HG02763 (cell line): ENCODE results near the gene HDLBP.
"Not testable (repeated sequence)": the region's sequence is repeated elsewhere in the genome, so short reads cannot be mapped to it uniquely, and the experiment has no call there.

Experiments
- ATAC-seq: cut with Tn5 transposase; IDR thresholded peaks from one replicate; pipeline ENCODE4 v1.9.1; 2021; ENCODE audit warnings: mild to moderate bottlenecking, moderate library complexity; ENCODE audit not compliant: unreplicated experiment

HDLBP gene

GRCh38 chr2:241197246-241197645, 118.2 kb downstream of the HDLBP start:
- ATAC-seq = not testable (repeated sequence)

GRCh38 chr2:241195506-241196130, 119.9 kb downstream of the HDLBP start:
- ATAC-seq = no peak

- no peak for ATAC-seq
Observed at GRCh38 chr2:241194811-241195210, 120.7 kb downstream of the HDLBP start.

GRCh38 chr2:241193271-241193670, 122.2 kb downstream of the HDLBP start:
- ATAC-seq = no peak

- no peak for ATAC-seq
Observed at GRCh38 chr2:241191081-241191480, 124.4 kb downstream of the HDLBP start.

GRCh38 chr2:241190291-241190981, 125.0 kb downstream of the HDLBP start:
- no peak for ATAC-seq

- no peak for ATAC-seq
Observed at GRCh38 chr2:241189856-241190201, 125.6 kb downstream of the HDLBP start.

- no peak for ATAC-seq
Observed at GRCh38 chr2:241189093-241189855, 126.2 kb downstream of the HDLBP start.

GRCh38 chr2:241188361-241189092, 126.9 kb downstream of the HDLBP start, which contains the start of gene ANO7:
Gene ANO7, plus strand, starts transcription at chr2:241188677. Its CDS starts 1,387 bp downstream, at chr2:241190064.
- no peak for ATAC-seq

- ATAC-seq = no peak
Observed at GRCh38 chr2:241187918-241188234, 127.6 kb downstream of the HDLBP start.

GRCh38 chr2:241187101-241187917, 128.2 kb downstream of the HDLBP start:
- no peak for ATAC-seq

- ATAC-seq = no peak
Observed at GRCh38 chr2:241185961-241186360, 129.5 kb downstream of the HDLBP start.

- no peak for ATAC-seq
Observed at GRCh38 chr2:241184901-241185300, 130.6 kb downstream of the HDLBP start.

- no peak for ATAC-seq
Observed at GRCh38 chr2:241183221-241183620, 132.3 kb downstream of the HDLBP start.

GRCh38 chr2:241182531-241183133, 132.8 kb downstream of the HDLBP start:
- no peak for ATAC-seq

GRCh38 chr2:241182126-241182525, 133.3 kb downstream of the HDLBP start:
- ATAC-seq = no peak

GRCh38 chr2:241180495-241180894, 135.0 kb downstream of the HDLBP start:
- no peak for ATAC-seq

- no peak for ATAC-seq
Observed at GRCh38 chr2:241179899-241180298, 135.6 kb downstream of the HDLBP start.

GRCh38 chr2:241178961-241179360, 136.5 kb downstream of the HDLBP start:
- no peak for ATAC-seq
